DND-41 (cell line): ENCODE results near the gene SHANK1.

Experiments
- EZH2 ChIP-seq: IDR thresholded peaks from 3 replicates; pipeline ENCODE4 v1.6.1; 2012; ENCODE audit warnings: borderline replicate concordance, low read depth, mild to moderate bottlenecking, moderate library complexity, low read length, inconsistent platforms; ENCODE audit not compliant: severe bottlenecking
- TF ChIP-seq, protein P1 (sequence below): IDR thresholded peaks from 2 replicates; pipeline ENCODE4 v1.5.1; 2012; ENCODE audit warnings: borderline replicate concordance, low read length, moderate library complexity, mild to moderate bottlenecking; ENCODE audit not compliant: poor library complexity, severe bottlenecking; ENCODE audit errors: extremely low read depth

DNA sequence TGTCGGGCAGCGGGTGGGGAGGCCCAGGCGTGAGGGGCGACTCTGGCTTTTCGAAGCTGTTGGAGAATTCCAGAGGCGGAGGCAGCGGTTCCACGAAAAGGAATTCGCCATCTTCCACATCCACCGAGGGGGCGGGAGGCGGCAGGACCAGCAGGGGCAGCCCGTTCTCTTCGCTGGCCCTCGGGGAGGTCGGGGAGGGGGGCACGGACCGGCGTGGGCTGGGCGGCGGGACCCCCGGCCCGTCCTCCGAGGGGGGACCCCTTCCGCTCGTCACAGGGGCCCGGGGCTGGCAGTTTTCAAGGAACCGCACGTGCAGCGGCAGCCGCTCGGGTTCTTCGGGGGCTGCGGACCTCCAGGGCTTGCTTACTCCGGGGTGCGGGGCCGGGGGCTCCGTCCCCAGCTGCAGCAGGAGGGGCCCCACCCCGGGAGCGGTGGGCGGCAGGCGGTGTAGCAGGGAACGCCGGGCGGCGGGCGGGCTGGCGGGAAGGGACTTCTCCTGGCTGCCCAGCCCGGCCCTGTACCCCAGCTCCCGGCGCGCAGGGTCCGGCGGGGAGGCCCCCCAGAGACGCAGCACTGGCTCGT, 52.3 kb downstream of the SHANK1 start:
- TF ChIP-seq, protein P1, sequence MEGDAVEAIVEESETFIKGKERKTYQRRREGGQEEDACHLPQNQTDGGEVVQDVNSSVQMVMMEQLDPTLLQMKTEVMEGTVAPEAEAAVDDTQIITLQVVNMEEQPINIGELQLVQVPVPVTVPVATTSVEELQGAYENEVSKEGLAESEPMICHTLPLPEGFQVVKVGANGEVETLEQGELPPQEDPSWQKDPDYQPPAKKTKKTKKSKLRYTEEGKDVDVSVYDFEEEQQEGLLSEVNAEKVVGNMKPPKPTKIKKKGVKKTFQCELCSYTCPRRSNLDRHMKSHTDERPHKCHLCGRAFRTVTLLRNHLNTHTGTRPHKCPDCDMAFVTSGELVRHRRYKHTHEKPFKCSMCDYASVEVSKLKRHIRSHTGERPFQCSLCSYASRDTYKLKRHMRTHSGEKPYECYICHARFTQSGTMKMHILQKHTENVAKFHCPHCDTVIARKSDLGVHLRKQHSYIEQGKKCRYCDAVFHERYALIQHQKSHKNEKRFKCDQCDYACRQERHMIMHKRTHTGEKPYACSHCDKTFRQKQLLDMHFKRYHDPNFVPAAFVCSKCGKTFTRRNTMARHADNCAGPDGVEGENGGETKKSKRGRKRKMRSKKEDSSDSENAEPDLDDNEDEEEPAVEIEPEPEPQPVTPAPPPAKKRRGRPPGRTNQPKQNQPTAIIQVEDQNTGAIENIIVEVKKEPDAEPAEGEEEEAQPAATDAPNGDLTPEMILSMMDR = no peak
- TF ChIP-seq EZH2 = no peak
